ENCODE data around the gene AMPD3. TPM values are rescaled to one million over a fixed set of nuclear protein-coding genes. Genes with fewer than 3 reads are reported as not detected.

AMPD3 gene
- total RNA-seq, 1 experiment from 2014 or later: 5.4 TPM

GRCh38 chr11:10483584-10483983 is 28.5 kb downstream of the AMPD3 start:
- H3K27ac Mint-ChIP-seq (ENCODE audit: low read depth, unreplicated experiment): no peak overlapping the region
- TF ChIP-seq CTCF (IDR thresholded peaks at IDR 0.05; ENCODE audit: unreplicated experiment): no peak
- no peaks in the 10 kb centered on the region for H3K9me3 Mint-ChIP-seq (ENCODE audit: unreplicated experiment)
- BruUV-seq (replicated peaks): no TSS peak
- H3K4me3 Mint-ChIP-seq (ENCODE audit: unreplicated experiment): no peak overlapping the region
- intact Hi-C loops (cut with micrococcal nuclease): no loop called here
- H3K36me3 Mint-ChIP-seq (ENCODE audit: insufficient read depth, unreplicated experiment): no peaks in the 10 kb centered on the region
- POLR2A ChIA-PET: no interaction called here
- no peaks in the 10 kb centered on the region for H3K27me3 Mint-ChIP-seq (ENCODE audit: insufficient read depth, unreplicated experiment)
- H3K4me1 Mint-ChIP-seq (ENCODE audit: insufficient read depth, unreplicated experiment): peaks cover 11% of the 10 kb centered on the region
- CTCF ChIA-PET: interaction anchor here (1.1 kb wide), 1 partner anchor 19 kb away, joined by 3 read pairs; no protein-coding TSS in a partner anchor
- DNase-seq (ENCODE audit: unreplicated experiment): no peak

- no peak for DNase-seq (ENCODE audit: unreplicated experiment)
- no peak overlapping the region for H3K27ac Mint-ChIP-seq (ENCODE audit: low read depth, unreplicated experiment)
- H3K4me1 Mint-ChIP-seq (ENCODE audit: insufficient read depth, unreplicated experiment): peaks cover 12% of the 10 kb centered on the region
- no peak for TF ChIP-seq CTCF (IDR thresholded peaks at IDR 0.05; ENCODE audit: unreplicated experiment)
- POLR2A ChIA-PET: no interaction called here
- intact Hi-C loops (cut with micrococcal nuclease): no loop called here
- CTCF ChIA-PET: no interaction called here
- H3K9me3 Mint-ChIP-seq (ENCODE audit: unreplicated experiment): no peaks in the 10 kb centered on the region
- no peaks in the 10 kb centered on the region for H3K36me3 Mint-ChIP-seq (ENCODE audit: insufficient read depth, unreplicated experiment)
- H3K27me3 Mint-ChIP-seq (ENCODE audit: insufficient read depth, unreplicated experiment): no peaks in the 10 kb centered on the region
- H3K4me3 Mint-ChIP-seq (ENCODE audit: unreplicated experiment): no peak overlapping the region
- no TSS peak for BruUV-seq (replicated peaks)
Observed at GRCh38 chr11:10484461-10485180, 29.6 kb downstream of the AMPD3 start.

GRCh38 chr11:10485646-10486045 is 30.6 kb downstream of the AMPD3 start:
- CTCF ChIA-PET: interaction anchor here (0.6 to 0.7 kb wide), 5 partner anchors 45 to 120 kb away, joined by 3 to 4 read pairs (median 3); no protein-coding TSS in a partner anchor
- no peak for TF ChIP-seq CTCF (IDR thresholded peaks at IDR 0.05; ENCODE audit: unreplicated experiment)
- H3K9me3 Mint-ChIP-seq (ENCODE audit: unreplicated experiment): no peaks in the 10 kb centered on the region
- H3K27ac Mint-ChIP-seq (ENCODE audit: low read depth, unreplicated experiment): no peak overlapping the region
- no TSS peak for BruUV-seq (replicated peaks)
- no peak for DNase-seq (ENCODE audit: unreplicated experiment)
- intact Hi-C loops (cut with micrococcal nuclease): no loop called here
- H3K4me1 Mint-ChIP-seq (ENCODE audit: insufficient read depth, unreplicated experiment): peaks cover 23% of the 10 kb centered on the region
- no peak overlapping the region for H3K4me3 Mint-ChIP-seq (ENCODE audit: unreplicated experiment)
- no peaks in the 10 kb centered on the region for H3K36me3 Mint-ChIP-seq (ENCODE audit: insufficient read depth, unreplicated experiment)
- no peaks in the 10 kb centered on the region for H3K27me3 Mint-ChIP-seq (ENCODE audit: insufficient read depth, unreplicated experiment)
- POLR2A ChIA-PET: no interaction called here

- ChIA-PET POLR2A (no interaction called here), CTCF (interaction anchor here (0.6 to 2.9 kb wide), 5 partner anchors 31 to 1341 kb away, joined by 3 to 13 read pairs (median 4); partner anchors contain the start of genes AMPD3 and RNF141)
- Mint-ChIP-seq H3K4me1 (ENCODE audit: insufficient read depth, unreplicated experiment) (peaks cover 23% of the 10 kb centered on the region), H3K36me3 (ENCODE audit: insufficient read depth, unreplicated experiment) (no peaks in the 10 kb centered on the region), H3K27me3 (ENCODE audit: insufficient read depth, unreplicated experiment) (no peaks in the 10 kb centered on the region), H3K9me3 (ENCODE audit: unreplicated experiment) (no peaks in the 10 kb centered on the region), H3K4me3 (ENCODE audit: unreplicated experiment) (no peak overlapping the region), H3K27ac (ENCODE audit: low read depth, unreplicated experiment) (no peak overlapping the region)
- no peak for TF ChIP-seq CTCF (IDR thresholded peaks at IDR 0.05; ENCODE audit: unreplicated experiment)
- intact Hi-C loops (cut with micrococcal nuclease): no loop called here
- no TSS peak for BruUV-seq (replicated peaks)
- DNase-seq (ENCODE audit: unreplicated experiment): no peak
Observed at GRCh38 chr11:10486161-10486840, 31.2 kb downstream of the AMPD3 start.
